ENCODE data around the gene ATP10D. TPM values are rescaled to one million over a fixed set of nuclear protein-coding genes. Genes with fewer than 3 reads are reported as not detected.

Gene ATP10D
- total and polyA plus RNA-seq, 2 donors (not counting 1 experiment from before 2014, with no cell fraction given) = 16.1 to 36.2 TPM

GRCh38 chr4:47535567-47536147 is 50.6 kb downstream of the ATP10D start:
- CTCF ChIA-PET = no interaction called here
- H3K9me3 Mint-ChIP-seq (ENCODE audit: insufficient read depth) = peaks cover 2% of the 10 kb centered on the region

More at GRCh38 chr4:47535567-47536147, 50.6 kb downstream of the ATP10D start:
- H3K9me3 ChIP-seq (ENCODE audit: control extremely low read depth in 1 of 3, control insufficient read depth in 2 of 3, insufficient read depth in 1 of 3, low read length in 2 of 3) = peaks cover 0 to 3% (median 1%) of the 10 kb centered on the region in 3 donors
- H3K9ac ChIP-seq (ENCODE audit: low read length) = no peak overlapping the region
- WGBS (ENCODE audit: insufficient coverage) = 100% methylated on average over 2 of the region's 5 CpGs
- no peak for ATAC-seq (ENCODE audit: low read depth)
- no peaks in the 10 kb centered on the region for H3K27me3 ChIP-seq (replicated peaks in 1 of 4; ENCODE audit: control extremely low read depth in 1 of 4, control insufficient read depth in 3 of 4, insufficient read depth in 4 of 4, low read length in 3 of 4)
- H3K4me2 ChIP-seq (replicated peaks; ENCODE audit: low read depth, low read length, poor library complexity, severe bottlenecking) = no peak overlapping the region
- H4K20me1 ChIP-seq (ENCODE audit: control insufficient read depth, insufficient read depth, low read length, poor library complexity, severe bottlenecking) = peaks cover 20% of the 10 kb centered on the region
- no peak overlapping the region for H3K4me3 ChIP-seq (ENCODE audit: control extremely low read depth in 1 of 5, extremely low read depth in 1 of 5, insufficient read depth in 1 of 5, low read depth in 2 of 5, low read length in 4 of 5)
- peaks cover 30% of the 10 kb centered on the region for H3K79me2 ChIP-seq (ENCODE audit: control insufficient read depth, insufficient read depth, low read length)
- peaks cover 15 to 48% of the 10 kb centered on the region in 2 experiments for H3K36me3 ChIP-seq (replicated peaks in 1 of 2; ENCODE audit: control extremely low read depth in 1 of 2, control insufficient read depth in 1 of 2, extremely low read depth in 1 of 2, insufficient read depth in 2 of 2, low read length in 1 of 2)
- no peaks in the 10 kb centered on the region for H3K27me3 Mint-ChIP-seq
- H3K27ac Mint-ChIP-seq = no peak overlapping the region
- no peak for DNase-seq
- no peak overlapping the region for H2AFZ ChIP-seq (ENCODE audit: insufficient read depth, low read depth, low read length, poor library complexity, severe bottlenecking)
- peaks cover 24 to 29% of the 10 kb centered on the region in 2 donors for H3K4me1 ChIP-seq (ENCODE audit: control insufficient read depth in 2 of 2, insufficient read depth in 2 of 2, low read length in 2 of 2)
- intact Hi-C loops (cut with micrococcal nuclease) = no loop called here
- H3K27ac ChIP-seq (ENCODE audit: low read length in 2 of 2) = no peak overlapping the region
- TF ChIP-seq EZH2 (IDR thresholded peaks at IDR 0.05; ENCODE audit: borderline replicate concordance, insufficient read depth, low read depth, low read length, poor library complexity, severe bottlenecking) = no peak
- TF ChIP-seq CTCF (IDR thresholded peaks at IDR 0.05) = no peak
- H3K4me3 Mint-ChIP-seq = no peak overlapping the region
- POLR2A ChIA-PET = no interaction called here
- peaks cover 35% of the 10 kb centered on the region for H3K4me1 Mint-ChIP-seq
